B cell (primary cell): Measurements from ENCODE around the gene NOXO1. TPM values are rescaled to one million over a fixed set of nuclear protein-coding genes. Genes with fewer than 3 reads are reported as not detected.

Experiments
- ATAC-seq: fragments of 200-7000 bp; cut with Tn5 transposase; one replicate; pipeline ENCODE4 v1.10.0; 2021; ENCODE audit warnings: low read depth, mild to moderate bottlenecking, moderate number of reproducible peaks, moderate library complexity
- CTCF ChIA-PET: fragments of 350-600 bp; sonication (Branson Sonifier 250); formaldehyde crosslinking; loops from one replicate; lab custom pipeline; 2021; ENCODE audit warnings: antibody characterized with exemption, inconsistent platforms; lab: Charles Lee
- POLR2A ChIA-PET: fragments of 350-600 bp; sonication (Branson Sonifier 250); formaldehyde crosslinking; loops from one replicate; lab custom pipeline; 2021; ENCODE audit warnings: antibody characterized with exemption; lab: Charles Lee
- DNase-seq: peaks from one replicate; pipeline ENCODE4 v3.0.0; 2013
- H2AFZ ChIP-seq: 2 replicates; pipeline ENCODE4 v1.6.1; 2012; ENCODE audit warnings: mild to moderate bottlenecking, low read depth, low read length; ENCODE audit not compliant: insufficient read depth, poor library complexity, severe bottlenecking
- H3K27ac ChIP-seq, 2 donors: 1 replicate in 1 of 2; 2 replicates in 1 of 2; pipeline ENCODE4 v1.5.1; 2012 to 2013; ENCODE audit warnings: low read length in 2 of 2, mild to moderate bottlenecking in 2 of 2, moderate library complexity in 1 of 2
- H3K27me3 ChIP-seq, 4 experiments: fragments of 200-600 bp in 1 of 4; sonication (generic) in 1 of 4; replicated peaks in 1 of 4; 1 replicate in 2 of 4; 2 replicates in 2 of 4; pipeline versions ENCODE4 v1.6.1 to v1.7.0; 2013 to 2016; ENCODE audit warnings: low read length in 3 of 4, mild to moderate bottlenecking in 2 of 4, mixed read lengths in 1 of 4, moderate library complexity in 1 of 4; ENCODE audit not compliant: insufficient read depth in 4 of 4, control insufficient read depth in 3 of 4; ENCODE audit errors: control extremely low read depth in 1 of 4
- H3K36me3 ChIP-seq, 2 experiments: replicated peaks in 1 of 2; 1 replicate in 1 of 2; 2 replicates in 1 of 2; pipeline versions ENCODE4 v1.6.1 to v1.7.1; 2013; ENCODE audit warnings: low read length in 1 of 2; ENCODE audit not compliant: insufficient read depth in 2 of 2, control insufficient read depth in 1 of 2; ENCODE audit errors: control extremely low read depth in 1 of 2, extremely low read depth in 1 of 2
- H3K4me1 ChIP-seq, 2 donors: fragments of 200-600 bp in 1 of 2; sonication (generic) in 1 of 2; 1 replicate in 1 of 2; 2 replicates in 1 of 2; pipeline versions ENCODE4 v1.5.1 to v1.6.1; 2013 to 2017; ENCODE audit warnings: low read length in 2 of 2; ENCODE audit not compliant: control insufficient read depth in 2 of 2, insufficient read depth in 2 of 2
- H3K4me2 ChIP-seq: replicated peaks from 2 replicates; pipeline ENCODE3; 2012; ENCODE audit warnings: mild to moderate bottlenecking, low read depth, low read length; ENCODE audit not compliant: poor library complexity, severe bottlenecking
- H3K4me3 ChIP-seq, 5 experiments: fragments of 200-600 bp in 1 of 5; sonication (generic) in 1 of 5; 1 replicate in 3 of 5; 2 replicates in 2 of 5; pipeline versions ENCODE4 v1.5.1 to v1.7.0; 2011 to 2016; ENCODE audit warnings: low read length in 4 of 5, mild to moderate bottlenecking in 4 of 5, low read depth in 2 of 5, control low read depth in 1 of 5, moderate library complexity in 1 of 5; ENCODE audit not compliant: insufficient read depth in 1 of 5; ENCODE audit errors: control extremely low read depth in 1 of 5, extremely low read depth in 1 of 5
- H3K79me2 ChIP-seq: fragments of 200-600 bp; sonication (generic); one replicate; pipeline ENCODE4 v1.6.0; 2016; ENCODE audit warnings: low read length; ENCODE audit not compliant: control insufficient read depth, insufficient read depth
- H3K9ac ChIP-seq: fragments of 200-600 bp; sonication (generic); 2 replicates; pipeline ENCODE4 v1.6.1; 2017; ENCODE audit warnings: mild to moderate bottlenecking, low read length, moderate library complexity
- H3K9me3 ChIP-seq, 3 donors: one replicate each; pipeline versions ENCODE4 v1.6.1 to v1.7.1; 2013; ENCODE audit warnings: low read length in 2 of 3; ENCODE audit not compliant: control insufficient read depth in 2 of 3, insufficient read depth in 1 of 3; ENCODE audit errors: control extremely low read depth in 1 of 3
- H4K20me1 ChIP-seq: 2 replicates; pipeline ENCODE4 v1.6.0; 2012; ENCODE audit warnings: mild to moderate bottlenecking, low read length; ENCODE audit not compliant: insufficient read depth, control insufficient read depth, poor library complexity, severe bottlenecking
- H3K27ac Mint-ChIP-seq: one replicate; pipeline ENCODE4 v1.8.0; 2021; ENCODE audit warnings: mixed read lengths
- H3K27me3 Mint-ChIP-seq: one replicate; pipeline ENCODE4 v1.8.0; 2021; ENCODE audit warnings: mixed read lengths
- H3K4me1 Mint-ChIP-seq: one replicate; pipeline ENCODE4 v1.8.0; 2021; ENCODE audit warnings: mixed read lengths
- H3K4me3 Mint-ChIP-seq: one replicate; pipeline ENCODE4 v1.8.0; 2021; ENCODE audit warnings: mixed read lengths
- H3K9me3 Mint-ChIP-seq: one replicate; pipeline ENCODE4 v1.8.0; 2022; ENCODE audit warnings: mixed read lengths; ENCODE audit not compliant: insufficient read depth
- CTCF ChIP-seq: fragments of 200-600 bp; IDR thresholded peaks from one replicate; pipeline ENCODE4 v1.8.0; 2022; ENCODE audit warnings: antibody characterized with exemption, mild to moderate bottlenecking
- EZH2 ChIP-seq: IDR thresholded peaks from 2 replicates; pipeline ENCODE4 v1.6.1; 2012; ENCODE audit warnings: borderline replicate concordance, low read depth, mild to moderate bottlenecking, moderate library complexity, low read length; ENCODE audit not compliant: insufficient read depth, poor library complexity, severe bottlenecking
- WGBS: methylation state at CpG from one replicate; pipeline ENCODE4 v1.1.5; 2013; ENCODE audit warnings: missing lambda C conversion rate; ENCODE audit not compliant: insufficient coverage; 5-methylcytosine and 5-hydroxymethylcytosine counted together
- intact Hi-C: fragments of 100-400 bp; cut with micrococcal nuclease; formaldehyde crosslinking; loops from one replicate; pipeline ENCODE4 v1.10.0; 2022
- polyA plus RNA-seq: library from polyadenylated mRNA; depleted of rRNA; stranded (reverse); fragments of >200 nt; gene quantifications from 2 replicates; pipeline ENCODE4 v1.2.3, GENCODE V29; 2012
- total RNA-seq, 2 donors: library from RNA; stranded (reverse); fragments of 120-200 nt in 1 of 2; gene quantifications; 1 replicate in 1 of 2; 2 replicates in 1 of 2; pipeline versions ENCODE4 v1.2.3 to v1.2.4, GENCODE V29; 2013 to 2022

NOXO1 gene
- total and polyA plus RNA-seq, 2 donors (not counting 1 experiment from before 2014, with no cell fraction given) = 0.30 to 0.74 TPM

GRCh38 chr16:1960665-1961630, 20.3 kb downstream of the NOXO1 start:
- CTCF ChIA-PET = interaction anchor here (1.4 to 2.2 kb wide), 2 partner anchors 180 to 192 kb away, joined by 4 to 5 read pairs; no protein-coding TSS in a partner anchor
- intact Hi-C loops = no loop called here
- H2AFZ ChIP-seq = no peak overlapping the region
- H3K27me3 Mint-ChIP-seq = peaks cover 3% of the 10 kb centered on the region
- no peaks in the 10 kb centered on the region for H3K9me3 ChIP-seq
- H3K4me1 Mint-ChIP-seq = peaks cover 46% of the 10 kb centered on the region
- no peaks in the 10 kb centered on the region for H3K9me3 Mint-ChIP-seq
- no peak for TF ChIP-seq EZH2
- TF ChIP-seq CTCF = no peak
- 49% methylated on average over 19 of the region's 20 CpGs for WGBS
- peaks cover 31 to 55% of the 10 kb centered on the region in 2 donors for H3K4me1 ChIP-seq
- H3K4me3 Mint-ChIP-seq = peak overlapping the region; percentile 89
- H3K9ac ChIP-seq = peak overlapping the region; percentile 88
- POLR2A ChIA-PET = interaction anchor here (0.6 to 2.5 kb wide), 5 partner anchors 11 to 528 kb away, joined by 3 to 10 read pairs (median 3); partner anchors contain the start of genes MSRB1, TBL3 and TRAF7
- H3K79me2 ChIP-seq = peaks cover 35% of the 10 kb centered on the region
- no peaks in the 10 kb centered on the region for H3K27me3 ChIP-seq
- peak overlapping the region in 1 of 5 experiments; percentile 86 for H3K4me3 ChIP-seq
- peak; percentile 53 for DNase-seq
- no peak for ATAC-seq
- peaks cover 23% of the 10 kb centered on the region for H4K20me1 ChIP-seq
- H3K27ac Mint-ChIP-seq = peak overlapping the region; percentile 89
- peaks cover 0 to 29% of the 10 kb centered on the region in 2 experiments for H3K36me3 ChIP-seq
- H3K4me2 ChIP-seq = peak overlapping the region; percentile 83
- peak overlapping the region; percentile 18 to 43 for H3K27ac ChIP-seq
